ENCODE results near the gene TRIP12.
"Not testable (repeated sequence)": the region's sequence is repeated elsewhere in the genome, so short reads cannot be mapped to it uniquely, and the experiment has no call there.

The TRIP12 gene

DNA sequence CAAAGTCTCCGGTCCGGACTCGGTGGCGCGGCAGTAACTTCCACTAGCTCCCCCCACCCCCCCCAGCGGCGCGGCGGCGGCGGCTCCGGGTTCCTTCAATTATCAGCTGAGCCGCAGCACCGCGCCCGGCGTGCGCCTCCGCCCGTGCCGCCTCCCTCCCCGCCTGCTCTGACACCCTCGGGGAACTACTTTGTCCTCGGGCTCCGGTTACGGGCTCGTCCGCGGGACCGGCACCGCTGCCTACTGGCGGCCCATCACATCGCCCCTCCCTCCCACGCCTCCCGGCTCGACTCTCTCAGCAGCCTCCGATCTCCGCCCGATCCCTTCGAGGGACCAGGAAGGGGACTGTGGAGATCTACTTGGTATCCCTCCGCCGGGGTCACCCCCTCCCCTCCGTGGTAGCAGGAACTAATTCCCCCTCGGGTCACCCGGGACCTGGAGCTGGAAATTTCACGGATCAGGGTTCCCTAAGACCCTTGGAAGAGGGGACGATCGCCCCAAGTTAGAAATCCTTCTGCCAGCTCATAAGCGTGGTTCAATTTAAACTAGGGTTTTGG is at the start of gene TRIP12:
TRIP12 (minus strand) TSS at position 118 of the 557 bp plus-strand sequence. CDS start 41,930 bp downstream, outside the sequence.
- peak; percentile 90 for DNase-seq

DNA sequence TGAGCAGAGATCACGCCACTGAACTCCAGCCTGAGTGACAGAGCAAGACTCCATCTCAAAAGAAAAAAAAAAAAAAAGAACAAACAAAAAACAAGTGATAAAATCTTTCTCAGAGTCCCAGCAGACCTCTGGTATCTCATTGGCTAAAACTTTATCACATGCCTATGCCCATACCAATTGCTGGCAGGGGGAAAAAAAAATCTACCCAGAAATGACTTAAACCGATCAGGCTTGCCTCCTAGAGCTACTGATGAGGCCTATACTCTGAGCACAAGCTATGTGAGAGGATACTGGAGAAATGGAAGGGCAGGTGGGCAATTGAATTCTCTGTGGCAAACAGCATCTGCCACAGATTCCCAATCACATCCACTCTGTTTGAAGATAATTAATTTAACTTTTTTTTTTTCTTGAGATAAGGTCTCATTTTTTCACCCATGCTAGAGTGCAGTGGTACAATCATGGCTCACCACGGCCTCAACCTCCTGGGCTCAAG is 49.5 kb upstream of the TRIP12 start:
- DNase-seq, result no peak

DNA sequence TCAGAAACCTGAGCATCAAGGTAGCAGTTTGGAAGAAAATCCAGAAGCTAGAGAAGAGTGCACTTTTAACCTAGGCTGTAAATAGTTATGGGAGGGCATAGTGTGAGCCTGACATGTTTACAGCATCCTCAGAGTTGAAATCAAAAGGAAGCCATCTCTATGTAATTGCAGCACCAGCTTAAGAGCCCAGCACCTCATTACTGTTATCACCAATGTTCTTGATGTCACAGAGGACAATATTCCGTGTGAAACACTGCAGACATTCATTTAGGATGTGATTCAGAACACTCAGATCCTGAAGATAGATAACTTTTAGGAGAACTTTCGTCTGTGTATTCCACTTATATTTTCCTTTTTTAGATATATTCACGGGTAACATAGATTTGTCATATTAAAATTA is 48.6 kb upstream of the TRIP12 start:
- DNase-seq, result no peak

DNA sequence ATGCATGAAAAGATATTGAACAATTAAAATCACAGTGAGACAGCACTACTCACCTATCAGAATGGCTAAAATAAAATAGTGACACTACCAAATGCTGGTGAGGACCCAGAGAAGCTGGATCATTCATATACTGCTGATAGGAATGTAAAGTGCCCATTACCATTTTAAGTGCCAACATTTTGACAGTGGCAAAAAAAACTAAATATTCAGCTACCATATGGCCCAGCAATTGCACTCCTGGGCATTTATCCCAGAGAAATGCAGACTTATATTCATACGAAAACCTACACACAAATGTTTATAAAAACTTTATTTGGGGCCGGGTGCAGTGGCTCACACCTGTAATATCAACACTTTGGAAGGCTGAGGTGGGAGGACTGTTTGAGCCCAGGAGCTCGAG is 48.1 kb upstream of the TRIP12 start:
- no peak for DNase-seq

DNA sequence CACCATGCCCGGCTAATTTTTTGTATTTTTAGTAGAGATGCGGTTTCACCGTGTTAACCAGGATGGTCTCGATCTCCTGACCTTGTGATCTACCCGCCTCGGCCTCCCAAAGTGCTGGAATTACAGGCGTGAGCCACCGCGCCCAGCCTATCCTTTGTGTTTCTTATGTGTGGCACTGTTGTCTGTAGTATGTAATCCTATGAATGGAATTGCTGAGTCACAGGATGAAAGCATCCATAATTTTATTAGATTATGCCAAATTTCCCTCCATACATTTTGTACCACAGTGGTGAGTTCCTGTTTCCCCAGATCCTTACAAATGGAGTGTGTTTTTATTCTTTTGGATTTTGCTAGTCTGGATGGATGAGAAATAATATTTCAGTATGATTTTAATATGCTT is 41.8 kb upstream of the TRIP12 start:
- DNase-seq, result not testable (repeated sequence)

DNA sequence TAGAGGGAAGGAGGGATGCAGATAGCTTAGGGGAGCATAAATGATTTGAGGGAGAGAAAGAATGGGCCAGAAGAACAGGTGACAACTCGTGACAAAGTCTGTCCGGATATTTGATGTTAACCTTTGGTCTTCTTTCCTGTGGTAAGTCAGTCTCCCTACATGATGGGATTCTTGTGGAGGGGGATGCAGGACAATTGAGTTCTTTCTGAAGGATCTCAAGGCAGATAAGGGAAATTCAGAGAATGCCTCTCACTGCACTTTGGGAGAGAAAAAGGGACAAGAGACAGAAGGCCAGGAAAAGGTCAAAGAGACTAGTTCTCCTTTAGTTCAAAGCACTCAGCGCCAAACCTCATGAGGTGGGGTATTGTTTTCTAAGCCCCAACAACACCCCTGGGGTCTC is 34.7 kb upstream of the TRIP12 start:
- no peak for DNase-seq

DNA sequence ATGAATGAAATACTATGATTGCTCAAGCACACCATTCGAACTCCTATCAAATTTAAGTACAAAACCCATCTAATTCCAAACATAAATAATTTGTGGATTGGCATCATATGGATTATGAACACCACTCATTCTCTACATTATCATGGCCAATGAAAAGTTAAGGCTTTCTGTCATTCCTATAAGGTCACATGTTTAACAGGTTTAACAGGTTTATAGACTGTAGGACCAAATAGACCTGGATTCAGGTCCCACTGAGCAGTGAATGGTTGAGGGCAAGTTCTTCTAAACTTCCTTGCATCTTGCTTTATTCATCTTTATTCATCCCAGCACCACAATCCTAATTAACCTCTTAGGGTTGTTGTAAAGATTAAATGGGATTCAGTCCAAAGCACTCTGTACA is 33.9 kb upstream of the TRIP12 start:
- no peak for DNase-seq

DNA sequence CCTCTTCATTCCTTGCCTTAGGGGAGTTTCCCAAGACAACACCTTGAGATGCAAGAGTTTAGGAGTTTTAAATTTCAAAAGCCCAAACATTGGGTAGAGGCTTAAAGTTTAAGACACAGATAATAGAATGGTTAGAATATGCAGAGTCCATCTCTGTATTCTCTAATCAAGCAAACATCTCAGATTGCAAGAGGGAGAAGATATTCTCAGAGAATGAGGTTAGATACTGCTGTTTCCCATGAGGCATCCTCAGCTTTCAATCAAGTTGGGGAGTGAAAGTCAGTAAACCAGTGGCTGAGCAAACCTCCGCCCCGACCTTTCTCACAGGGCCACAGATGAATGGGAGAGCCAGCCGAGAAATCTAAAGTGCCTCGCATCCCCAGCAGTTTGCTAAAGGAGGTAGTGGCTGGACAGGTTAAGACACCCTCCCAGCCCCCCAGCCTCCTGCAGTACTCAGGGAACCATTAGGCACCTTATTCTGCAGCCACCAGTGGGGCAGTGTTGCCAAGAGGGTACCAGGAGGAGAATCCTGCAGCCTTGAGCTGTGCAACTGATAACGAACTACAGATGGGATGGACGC is 30.5 kb upstream of the TRIP12 start:
- no peak for DNase-seq

DNA sequence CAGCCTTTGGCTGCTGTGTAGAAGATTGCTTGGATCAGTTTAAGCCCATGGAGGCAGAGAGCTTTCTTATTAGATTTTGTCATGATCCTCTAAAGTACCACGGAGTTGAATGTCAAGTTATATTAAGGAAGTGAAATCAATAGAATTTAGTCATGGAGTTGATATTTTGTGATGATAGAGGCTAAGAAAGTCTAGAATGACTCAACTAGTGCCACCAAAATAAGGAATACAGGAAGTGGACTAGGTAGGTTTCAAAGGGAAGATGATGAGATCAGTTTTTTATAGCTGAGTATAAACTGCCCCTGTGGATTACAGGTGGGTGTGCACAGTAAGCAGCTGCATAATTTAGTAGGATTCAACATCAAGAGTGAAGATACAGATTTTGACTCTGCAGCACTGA is 25.7 kb upstream of the TRIP12 start:
- DNase-seq, result no peak

DNA sequence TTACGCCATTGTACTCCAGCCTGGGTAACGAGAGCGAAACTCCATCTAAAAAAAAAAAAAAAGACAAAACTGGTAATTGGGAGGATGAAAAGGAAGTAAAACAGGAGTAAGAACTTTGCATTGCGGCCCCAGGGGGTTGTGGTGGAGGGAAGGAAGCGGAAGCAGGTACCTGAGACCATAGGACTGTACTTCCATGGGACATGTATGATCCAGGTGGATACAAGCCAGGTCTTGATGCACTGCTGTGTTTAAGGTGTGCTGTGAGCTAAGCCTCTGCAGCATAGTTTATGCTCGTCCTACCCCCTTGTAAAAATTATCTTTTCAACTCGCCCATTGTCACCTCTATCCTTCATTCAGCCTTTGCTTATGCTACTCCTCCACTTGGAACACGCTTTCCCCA is 24.2 kb upstream of the TRIP12 start:
- no peak for DNase-seq

DNA sequence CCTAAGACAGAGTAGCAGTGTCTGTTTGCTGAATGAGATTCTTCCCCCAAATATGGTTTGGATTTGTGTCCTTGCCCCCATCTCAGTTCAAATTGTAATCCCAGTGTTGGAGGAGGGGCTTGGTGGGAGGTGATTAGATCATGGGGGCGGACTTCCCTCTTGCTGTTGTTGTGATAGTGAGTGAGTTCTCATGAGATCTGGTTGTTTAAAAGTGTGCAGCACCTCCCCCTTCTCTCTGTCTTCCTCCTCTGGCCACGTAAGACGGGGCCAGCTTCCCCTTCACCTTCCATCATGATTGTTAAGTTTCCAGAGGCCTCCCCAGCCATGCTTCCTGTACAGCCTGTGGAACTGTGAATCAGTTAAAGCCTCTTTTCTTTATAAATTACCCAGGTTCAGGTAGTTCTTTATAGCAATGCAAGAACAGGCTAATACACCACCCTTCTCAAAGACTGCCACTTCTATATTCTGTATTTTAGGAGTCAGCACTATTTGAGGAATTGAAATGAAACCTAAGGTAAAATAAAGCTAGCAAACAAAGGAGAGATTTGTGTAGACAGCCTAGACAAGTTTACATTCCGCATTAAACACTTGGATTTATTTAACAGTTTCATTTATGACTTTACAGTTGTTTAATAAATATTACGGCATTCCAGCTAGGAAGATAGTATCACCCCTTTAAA is 22.1 kb upstream of the TRIP12 start:
- no peak for DNase-seq

DNA sequence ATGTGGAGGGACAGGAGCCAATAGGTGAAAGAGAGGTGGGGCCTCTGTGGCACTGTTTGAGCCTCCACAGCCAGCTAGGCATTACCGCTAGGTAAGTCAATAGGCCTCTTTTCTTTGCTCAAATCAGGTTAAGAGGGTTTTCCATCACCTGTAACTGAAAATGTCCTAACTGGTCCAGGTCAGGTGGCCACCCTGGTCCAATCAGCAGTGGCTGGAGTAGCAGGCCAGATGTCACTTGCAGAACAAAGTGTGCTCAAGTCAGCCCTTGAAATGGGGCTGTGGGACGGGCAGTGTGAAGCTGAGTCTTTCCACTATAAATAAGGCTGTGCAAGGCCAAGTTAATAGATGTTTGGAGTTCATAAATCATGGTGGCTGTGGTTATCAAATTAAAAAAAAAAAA is 21.4 kb upstream of the TRIP12 start:
- DNase-seq, result no peak

DNA sequence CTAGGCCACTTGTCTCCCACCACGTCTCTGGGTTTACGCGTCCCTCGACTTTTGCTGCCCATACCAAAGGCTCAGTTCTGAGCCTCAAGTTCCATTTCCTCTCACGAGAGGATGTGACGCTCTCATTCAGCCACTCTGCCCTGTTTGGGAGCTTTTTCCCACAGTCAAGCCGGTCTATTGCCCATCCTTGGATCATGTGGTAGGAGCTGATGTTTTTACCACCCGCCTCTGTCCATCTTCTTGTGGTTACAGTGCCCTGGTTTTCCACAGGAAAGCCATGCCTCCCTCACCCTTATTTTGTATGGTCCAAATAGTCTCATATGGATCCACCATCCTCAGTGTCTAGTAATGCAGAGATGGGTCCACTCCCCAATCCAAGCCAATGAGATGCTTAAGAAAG is 20.9 kb upstream of the TRIP12 start:
- no peak for DNase-seq

DNA sequence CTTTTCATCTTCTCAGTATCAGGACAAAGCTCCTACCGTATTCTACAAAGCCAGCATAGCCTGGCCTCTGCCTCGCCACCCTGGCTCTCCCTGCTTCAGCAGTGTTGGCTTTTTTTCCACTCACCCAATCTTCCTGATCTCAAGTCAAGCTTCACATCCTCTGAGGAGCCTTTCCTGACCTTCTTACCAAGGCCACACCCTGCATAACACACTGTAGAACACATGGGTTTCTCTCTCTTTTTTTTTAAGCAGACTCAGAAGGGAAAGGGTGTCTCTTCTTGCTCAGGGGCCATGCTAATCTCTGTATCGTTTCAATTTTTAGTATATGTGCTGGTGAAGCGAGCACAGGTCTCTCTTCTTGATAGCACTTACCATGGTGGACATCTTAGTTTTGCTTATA is 15.7 kb upstream of the TRIP12 start:
- no peak for DNase-seq

DNA sequence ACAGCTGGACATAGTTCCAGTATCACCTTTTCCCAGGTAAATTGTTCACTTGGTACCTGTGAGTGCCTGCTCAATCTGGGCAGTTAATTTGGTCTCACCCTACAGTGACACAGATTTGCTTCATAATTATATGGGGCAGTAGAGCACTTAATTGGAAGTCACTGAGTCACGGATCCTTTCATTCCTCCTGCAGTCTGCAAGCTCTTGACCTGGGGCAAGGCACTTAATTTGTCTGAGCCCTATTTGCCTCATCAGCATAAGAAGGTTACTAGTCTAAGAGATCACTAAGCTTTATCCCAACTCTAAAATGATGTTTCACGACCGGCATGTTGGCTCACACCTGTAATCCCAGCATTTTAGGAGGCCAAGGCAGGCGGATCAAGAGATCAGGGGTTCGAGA is 9.4 kb upstream of the TRIP12 start:
- DNase-seq, result no peak

DNA sequence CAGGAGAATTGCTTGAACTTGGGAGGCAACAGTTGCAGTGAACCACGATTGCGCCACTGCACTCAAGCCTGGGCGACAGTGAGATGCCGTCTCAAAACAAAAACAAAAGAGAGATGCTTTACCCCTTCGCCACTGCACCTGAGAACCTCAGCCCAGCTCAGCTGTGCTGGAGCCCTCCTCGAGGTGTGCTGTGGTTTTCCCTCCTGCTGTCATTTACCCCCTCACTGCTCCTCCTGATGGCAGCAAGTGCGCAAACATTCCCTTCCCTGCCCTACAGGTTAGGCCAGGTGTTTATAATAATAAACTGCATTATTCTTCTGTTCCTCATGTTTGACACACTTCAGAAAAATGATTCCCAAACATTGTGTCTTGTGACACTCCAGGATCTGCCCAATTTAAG is 8.8 kb upstream of the TRIP12 start:
- no peak for DNase-seq

DNA sequence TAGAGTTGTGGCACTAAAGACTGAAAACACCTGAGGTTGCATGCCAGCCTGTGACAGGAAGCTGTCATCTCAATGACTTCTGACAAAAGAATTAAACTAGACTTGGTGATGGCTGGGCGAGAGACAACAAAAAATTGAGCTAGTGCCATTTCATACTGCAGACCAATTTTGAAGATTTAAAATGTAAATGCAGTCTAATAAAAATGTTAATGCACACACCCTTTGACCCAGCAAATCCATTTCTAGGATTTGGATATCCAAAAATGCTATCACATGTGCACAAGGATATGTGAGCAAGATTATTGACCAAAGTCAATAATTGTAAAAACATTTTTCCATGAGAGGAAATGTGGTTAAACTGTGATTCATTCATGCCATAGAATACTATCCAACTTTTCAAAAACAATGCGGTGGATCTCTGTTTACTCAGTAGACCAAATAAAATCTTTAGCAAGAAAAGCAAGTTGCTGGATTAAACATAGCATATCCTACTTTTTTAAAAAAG is 6.1 kb upstream of the TRIP12 start:
- DNase-seq, result no peak

DNA sequence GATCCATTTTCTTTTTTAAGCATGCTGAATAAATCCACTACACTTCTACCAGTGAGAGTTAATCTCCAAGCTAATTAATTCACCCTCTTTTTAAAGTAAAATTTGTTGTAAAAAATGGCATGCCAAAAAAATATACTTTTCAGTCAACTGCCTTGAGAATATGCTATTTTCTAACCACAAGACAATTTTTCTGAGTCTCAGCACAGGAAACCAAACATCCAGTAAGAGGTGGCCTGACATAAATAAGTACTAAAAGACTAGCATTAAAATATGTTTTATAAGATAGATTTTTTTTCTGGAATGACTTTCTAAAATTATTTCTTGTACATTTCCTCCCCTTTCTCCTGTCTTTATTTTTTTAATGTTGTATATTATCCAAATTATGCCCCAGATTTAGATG is 3.4 kb upstream of the TRIP12 start:
- DNase-seq, result no peak

DNA sequence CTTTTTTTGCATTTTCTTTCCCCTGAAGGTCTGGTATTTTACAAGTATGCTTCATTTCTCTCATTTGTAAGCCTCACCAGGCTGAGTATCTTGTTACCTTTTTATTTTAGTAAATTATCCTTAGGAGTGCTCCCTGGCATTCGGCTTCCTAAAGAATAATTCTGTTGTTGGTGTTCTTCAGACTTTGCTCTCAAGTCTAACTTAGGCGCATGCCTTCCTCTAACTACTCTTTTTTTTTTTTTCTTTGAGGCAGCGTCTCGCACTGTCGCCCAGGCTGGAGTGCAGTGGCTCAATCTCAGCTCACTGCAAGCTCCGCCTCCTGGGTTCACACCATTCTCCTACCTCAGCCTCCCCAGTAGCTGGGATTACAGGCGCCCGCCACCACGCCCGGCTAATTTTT is 2.7 kb upstream of the TRIP12 start:
- not testable (repeated sequence) for DNase-seq

DNA sequence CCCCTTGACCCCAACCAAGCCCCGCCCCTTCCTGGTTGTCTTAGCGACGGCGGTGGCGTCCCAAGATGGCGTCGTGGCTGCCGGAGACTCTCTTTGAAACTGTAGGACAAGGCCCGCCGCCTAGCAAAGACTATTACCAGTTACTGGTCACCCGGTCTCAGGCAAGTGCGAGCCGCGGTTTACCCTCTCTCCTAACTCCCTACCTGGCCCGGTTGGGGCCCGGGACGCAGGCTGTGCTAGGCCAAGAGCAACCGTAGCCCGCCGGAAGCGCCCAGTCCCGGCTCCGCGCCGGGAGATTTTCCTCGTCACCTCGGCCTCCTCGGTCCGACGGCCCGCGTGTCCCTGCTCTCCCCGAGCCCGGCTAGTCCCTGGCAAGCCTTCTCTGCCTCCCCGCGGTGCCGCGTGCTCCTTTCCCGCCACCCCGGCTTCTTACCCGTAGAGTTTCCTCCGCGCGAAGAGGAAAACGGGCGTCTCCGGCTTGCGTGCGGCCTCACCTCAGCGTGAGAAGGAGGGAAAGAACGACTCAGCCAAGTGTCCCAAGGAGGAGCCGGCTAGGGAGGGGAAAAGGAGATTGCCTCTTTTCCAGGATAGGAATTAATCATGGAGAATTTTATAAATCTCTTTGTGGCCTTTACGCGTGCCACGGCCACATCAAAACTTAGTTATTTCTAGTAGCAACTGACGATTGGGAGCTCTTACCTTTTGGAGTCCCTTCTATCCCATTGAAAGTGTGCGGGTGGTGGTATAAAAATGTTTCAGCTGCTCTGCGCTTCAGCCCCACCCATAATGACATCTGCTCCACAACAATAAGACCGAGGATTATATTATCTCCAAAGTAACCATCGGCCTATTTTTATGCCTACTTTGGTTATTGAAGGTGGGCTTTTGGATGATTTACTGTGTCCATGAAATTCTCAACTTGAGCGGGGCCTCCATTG is 909 bp upstream of the TRIP12 start, which contains the start of gene FBXO36:
FBXO36 (plus strand) TSS at position 55 of the 938 bp plus-strand sequence; CDS start at position 66, 11 bp downstream.
- peak; percentile 89 for DNase-seq

DNA sequence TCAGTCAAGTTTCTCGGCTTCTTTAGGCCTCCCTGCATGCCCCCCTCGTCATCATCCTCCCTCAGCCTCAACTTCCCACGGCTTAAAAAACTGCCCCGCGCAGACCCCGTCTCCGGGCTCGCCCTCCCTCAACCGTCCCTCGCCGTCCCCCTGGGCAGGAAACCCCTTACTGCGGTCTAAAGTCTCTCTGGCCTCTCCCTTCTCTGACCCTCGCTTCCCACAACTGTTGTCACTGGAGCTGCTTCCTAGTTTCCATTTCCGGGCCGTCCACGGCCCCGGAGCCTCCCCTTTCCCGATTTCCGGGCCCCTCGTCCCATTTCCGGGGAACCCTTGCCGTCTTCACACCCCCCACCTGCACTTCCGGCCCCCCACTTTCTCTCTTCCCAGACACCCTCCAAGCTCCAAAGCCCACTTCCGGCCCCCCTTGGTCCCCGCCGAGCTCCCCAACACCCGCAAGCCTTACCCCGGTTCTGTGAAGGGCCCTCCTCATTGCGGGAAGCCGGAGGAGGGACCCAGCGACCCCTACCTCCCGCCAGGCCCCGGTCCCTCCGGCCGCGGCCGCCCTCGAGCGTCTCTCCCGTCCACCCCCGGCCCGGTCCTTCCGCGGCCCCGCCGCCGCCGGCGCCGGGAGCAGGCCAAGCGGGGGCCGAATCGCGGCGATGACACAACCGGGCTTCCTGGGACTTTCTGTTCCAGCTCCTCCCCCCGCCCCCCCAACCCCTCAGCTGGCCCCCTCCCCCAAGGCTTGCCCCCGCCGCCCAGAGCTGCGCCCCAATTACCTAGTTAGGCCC is 513 bp downstream of the TRIP12 start:
- DNase-seq, result peak; percentile 81

DNA sequence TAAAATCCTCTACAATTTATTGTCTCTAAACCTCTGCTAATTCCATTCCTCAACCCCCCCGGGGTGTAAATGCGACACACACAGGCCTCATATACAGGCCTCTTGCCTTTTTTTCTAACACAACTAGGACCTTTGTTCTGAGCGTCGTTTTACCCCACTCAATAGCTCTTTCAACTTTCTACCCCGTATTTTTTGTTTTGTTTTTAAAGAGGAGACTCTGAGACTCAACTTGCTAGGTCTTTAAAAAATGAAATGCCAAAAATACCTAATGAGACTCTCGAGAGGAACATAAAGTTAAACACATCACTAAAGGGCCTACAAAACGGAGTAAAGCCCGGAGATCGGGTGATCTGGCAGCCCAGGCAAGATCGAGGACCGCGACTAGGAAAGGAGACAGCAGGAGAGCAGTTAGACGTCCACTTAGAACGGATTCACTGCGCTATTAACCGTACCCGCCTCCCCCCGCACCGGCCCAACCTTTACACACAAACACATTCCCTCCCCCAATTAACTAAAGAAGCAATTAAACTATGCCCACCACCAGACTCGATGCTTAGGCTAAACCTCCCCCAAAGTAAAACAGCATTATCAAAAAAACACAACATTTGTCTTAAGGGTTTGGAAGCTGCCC is 1.7 kb downstream of the TRIP12 start:
- DNase-seq, result peak; percentile 58
